ENCODE results near the gene LTA.

- no peak for TF ChIP-seq CTCF (IDR thresholded peaks at IDR 0.05)
- TF ChIP-seq POLR2A (IDR thresholded peaks at IDR 0.05), result no peak
Observed at GRCh38 chr6:31532644-31533454, 39.2 kb upstream of the LTA start.

All from esophagus squamous epithelium (tissue), 4 donors.